GM19463 (cell line): Measurements from ENCODE around the gene NUCKS1.
A peak's percentile ranks its signal among the peaks of the same experiment; 100 is the strongest.

Experiments
- ATAC-seq: cut with Tn5 transposase; IDR thresholded peaks from one replicate; pipeline ENCODE4 v1.9.1; 2021; ENCODE audit warnings: mild to moderate bottlenecking, moderate library complexity; ENCODE audit not compliant: unreplicated experiment

NUCKS1 gene, protein sequence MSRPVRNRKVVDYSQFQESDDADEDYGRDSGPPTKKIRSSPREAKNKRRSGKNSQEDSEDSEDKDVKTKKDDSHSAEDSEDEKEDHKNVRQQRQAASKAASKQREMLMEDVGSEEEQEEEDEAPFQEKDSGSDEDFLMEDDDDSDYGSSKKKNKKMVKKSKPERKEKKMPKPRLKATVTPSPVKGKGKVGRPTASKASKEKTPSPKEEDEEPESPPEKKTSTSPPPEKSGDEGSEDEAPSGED

DNA sequence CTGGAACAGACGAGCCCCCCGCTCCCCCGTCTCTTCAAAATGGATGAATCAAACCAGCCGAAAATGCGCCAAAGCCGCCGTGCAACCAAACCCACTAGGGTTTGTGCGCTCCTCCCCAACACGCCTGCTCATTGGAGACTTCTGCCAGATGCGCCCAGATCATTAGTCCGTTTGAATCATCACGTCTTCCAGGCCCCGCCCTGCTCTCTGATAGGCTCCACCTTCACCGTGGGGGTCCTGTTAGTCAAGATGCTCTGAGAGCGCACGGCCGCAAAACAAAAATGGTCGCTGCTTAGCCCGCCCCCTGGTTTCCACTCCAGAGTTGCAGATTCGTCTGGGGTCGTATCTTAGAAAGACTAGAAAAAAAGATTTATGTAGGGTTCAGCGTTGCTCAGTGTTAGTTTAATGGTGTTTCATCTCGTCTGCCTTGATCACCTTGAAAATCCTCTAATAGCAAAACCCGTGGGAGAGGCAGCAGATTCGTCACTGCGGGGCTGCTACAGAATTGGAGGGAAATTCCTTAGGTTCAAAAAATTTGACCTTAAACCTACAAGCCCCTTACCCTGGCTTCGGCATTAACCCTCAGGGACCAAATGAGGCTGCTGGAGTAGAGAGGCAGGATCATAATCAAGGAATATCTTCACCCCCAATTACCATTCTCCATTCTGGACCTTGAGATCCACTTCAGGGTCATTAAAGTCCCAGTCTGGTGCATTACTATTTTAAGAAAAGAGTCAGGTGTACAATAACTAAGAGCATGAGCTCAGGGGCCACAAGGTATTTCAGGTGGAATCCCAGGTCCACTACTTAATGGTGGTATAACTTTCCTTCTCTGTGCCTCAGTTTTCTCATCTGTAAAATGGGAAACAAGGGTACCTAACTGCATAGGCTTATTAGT is at the start of gene NUCKS1:
Gene NUCKS1, minus strand, starts transcription at position 45 of the 898 bp plus-strand sequence. CDS start 209 bp downstream, outside the sequence.
- ATAC-seq: peak; percentile 75

DNA sequence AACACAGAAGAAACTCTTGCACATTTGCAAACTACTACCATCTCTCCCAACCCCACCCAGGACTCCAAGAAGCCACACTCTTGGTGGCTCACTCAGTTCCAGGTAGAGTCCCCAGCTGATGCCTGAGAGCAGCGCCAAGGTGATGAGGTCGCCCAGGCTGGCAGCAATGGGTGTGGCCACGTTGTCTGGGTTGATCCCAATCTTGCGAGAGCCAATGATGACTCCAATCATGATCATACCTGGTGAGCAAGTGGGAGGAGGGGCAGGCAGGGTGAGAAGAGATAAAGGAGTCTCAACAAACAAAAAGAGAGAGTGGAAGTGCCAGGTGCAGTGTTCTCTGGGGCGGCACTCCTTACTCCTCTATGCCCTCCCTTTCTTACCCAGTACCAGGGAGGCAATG is 48.6 kb upstream of the NUCKS1 start:
- no peak for ATAC-seq

- no peak for ATAC-seq
Observed at GRCh38 chr1:205797168-205797567, 47.2 kb upstream of the NUCKS1 start.

DNA sequence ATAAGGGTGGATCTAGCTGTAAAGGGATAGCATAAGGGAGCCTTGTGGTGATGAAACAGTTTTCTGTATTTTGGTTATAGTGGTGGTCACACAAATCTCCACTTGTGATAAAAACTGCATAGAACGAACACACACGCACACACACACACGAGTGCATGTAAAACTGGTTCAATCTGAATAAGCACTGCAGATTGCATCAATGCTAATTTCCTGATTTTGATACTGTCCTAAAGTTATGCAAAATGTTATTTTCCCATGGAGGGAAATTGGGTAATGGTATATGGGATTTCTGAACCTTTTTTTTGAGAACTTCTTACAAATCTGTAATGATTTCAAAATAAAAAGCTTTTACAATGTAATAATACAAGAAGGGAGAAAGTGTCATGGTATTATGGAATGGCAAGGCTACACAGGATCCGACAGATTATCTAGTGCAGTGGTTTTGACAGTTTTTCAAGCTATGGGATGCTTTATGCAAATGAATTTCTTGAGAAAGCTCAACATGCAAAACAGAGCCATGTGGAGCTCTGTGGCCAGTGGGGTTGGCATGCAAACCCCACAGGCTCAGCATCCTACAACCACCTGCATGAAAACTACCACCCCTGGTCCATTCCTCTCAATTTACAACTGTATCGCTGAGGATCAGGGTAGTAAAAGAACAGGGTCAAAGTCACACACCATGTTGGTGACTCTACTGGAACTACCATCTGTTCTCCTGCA is 44.2 kb upstream of the NUCKS1 start:
- peak; percentile 55 for ATAC-seq

DNA sequence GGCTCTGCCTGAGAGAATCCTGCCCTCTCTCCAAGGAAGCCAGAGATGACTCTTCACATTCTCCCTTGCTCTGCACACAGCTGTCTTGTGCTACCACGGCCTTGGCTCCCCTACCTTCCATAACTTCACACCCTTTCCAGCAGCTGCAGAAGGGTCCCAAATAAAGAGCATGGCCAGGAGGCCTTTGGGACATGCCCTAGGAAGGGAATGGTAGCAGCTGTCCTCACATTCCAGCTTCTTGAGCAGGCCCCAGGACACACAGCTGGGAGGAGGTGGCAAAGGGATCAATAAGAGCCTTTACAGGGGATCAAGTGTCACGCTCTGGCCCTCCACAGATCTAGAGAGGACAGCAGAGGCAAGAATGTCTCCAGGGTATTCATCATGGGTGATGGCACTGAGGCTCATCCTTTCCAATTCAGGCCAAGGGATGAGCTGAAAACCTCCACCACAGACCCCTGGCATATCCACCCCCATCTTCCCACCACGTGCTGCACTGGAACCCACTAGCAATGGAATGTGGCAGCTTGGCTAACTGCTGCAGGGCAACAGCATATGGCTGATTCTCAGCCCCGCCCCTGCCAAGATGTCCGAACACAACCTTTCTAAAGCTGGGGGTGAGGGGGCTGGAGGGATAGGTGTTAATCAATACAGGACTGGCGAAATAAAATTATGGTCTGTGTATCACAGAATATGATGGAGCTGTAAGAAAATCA is 43.1 kb upstream of the NUCKS1 start:
- ATAC-seq: no peak

- ATAC-seq: no peak
Observed at GRCh38 chr1:205792481-205792881, 42.5 kb upstream of the NUCKS1 start.

DNA sequence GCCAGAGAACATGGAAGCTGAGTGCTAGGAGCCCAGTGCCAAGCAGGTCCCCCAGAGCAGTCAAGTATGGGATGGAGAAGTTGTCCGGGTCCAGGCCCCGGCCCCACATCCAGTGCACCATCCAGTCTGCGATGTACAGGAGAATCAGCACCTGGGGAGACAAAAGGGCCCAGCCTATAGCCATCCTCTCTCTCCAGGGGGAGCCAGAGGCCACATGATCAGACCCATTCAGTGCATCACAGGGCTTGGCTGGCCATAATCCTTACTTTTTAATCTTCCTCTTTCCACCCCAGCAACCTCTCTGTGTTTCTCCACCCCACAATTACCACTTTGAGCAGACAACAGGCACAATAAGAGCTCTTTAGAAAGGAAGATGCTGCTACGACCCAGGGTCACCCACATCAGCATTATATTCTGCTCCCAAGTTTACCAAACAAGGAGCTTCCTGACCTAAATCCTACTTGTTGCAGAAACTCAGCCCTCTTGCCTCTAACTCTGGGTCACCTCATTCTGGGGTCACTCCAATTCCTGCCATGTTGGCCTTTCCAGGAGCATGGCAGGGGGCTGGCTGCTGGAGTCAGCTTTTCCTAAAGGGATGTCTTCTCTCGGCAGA is 41.7 kb upstream of the NUCKS1 start:
- peak; percentile 59 for ATAC-seq

DNA sequence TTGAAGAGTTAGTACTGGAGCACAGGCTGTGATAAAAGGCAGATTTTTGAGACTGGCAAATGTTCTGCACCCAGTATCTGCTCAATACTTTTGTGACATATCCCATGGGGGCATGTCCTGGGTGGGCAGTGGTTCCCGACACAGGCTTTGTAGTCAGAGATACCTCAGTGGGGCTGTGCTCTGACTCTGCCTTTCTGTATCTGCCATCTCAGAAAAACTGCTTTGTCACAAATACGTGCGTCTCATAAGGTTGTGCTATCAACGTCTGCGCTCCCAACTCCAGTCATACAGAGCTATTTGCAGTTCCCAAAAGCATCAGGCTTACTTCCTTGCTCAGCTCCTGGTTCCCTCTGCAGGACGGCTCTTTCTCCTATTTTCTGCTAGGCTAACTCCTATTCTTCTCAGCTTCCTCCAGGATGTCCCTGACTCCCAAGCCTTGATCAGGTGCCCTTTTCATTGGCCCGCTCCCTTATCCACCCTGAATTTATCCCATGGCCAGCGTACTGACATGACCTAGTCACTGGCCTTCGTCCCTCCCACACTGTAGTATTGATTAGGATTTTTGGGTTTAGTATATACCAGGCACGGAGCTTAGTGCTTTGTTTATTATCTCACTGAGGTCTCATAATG is 37.4 kb upstream of the NUCKS1 start:
- no peak for ATAC-seq

- ATAC-seq: no peak
Observed at GRCh38 chr1:205786601-205787000, 36.6 kb upstream of the NUCKS1 start.

DNA sequence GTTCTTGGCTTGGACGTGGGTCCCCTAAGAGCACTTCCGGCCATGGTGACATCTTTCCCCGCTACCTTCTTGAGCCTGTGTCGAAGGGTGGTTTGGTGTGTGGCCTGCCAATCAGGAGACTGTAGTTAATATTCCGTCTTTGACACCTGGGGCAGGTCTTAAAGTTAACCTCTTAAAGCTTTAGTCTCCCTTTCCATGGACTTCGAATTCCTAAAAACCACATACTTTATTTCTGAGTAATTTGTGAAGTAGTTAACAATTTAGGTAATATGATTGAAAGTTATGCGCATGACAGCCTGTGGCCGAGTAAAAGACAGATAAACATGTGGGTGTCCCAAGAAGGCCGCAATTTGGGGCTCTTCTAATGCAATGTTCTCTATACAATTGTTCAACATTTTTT is 35.5 kb upstream of the NUCKS1 start:
- ATAC-seq: no peak

GRCh38 chr1:205783904-205784303 is 33.9 kb upstream of the NUCKS1 start:
- ATAC-seq: no peak

DNA sequence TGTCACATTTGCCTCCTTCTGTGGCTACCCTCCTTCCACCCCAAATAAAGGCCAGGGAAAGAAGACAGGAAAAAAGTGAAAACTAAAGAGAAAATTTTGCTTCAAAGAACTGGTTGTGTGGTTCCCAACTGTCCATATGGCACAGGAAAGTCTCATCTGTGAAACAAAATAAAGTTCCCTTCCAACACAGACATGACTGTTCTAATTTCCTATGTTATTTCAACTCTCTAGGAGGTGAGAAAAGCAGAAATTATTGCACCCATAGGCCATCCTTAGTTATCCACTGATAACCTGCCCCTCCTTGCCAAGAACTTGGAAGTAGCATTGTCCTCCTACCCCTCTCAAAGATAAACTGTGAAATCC is 33.4 kb upstream of the NUCKS1 start:
- no peak for ATAC-seq

- ATAC-seq: no peak
Observed at GRCh38 chr1:205782627-205783432, 32.8 kb upstream of the NUCKS1 start.

GRCh38 chr1:205780335-205780734 is 30.4 kb upstream of the NUCKS1 start:
- no peak for ATAC-seq

DNA sequence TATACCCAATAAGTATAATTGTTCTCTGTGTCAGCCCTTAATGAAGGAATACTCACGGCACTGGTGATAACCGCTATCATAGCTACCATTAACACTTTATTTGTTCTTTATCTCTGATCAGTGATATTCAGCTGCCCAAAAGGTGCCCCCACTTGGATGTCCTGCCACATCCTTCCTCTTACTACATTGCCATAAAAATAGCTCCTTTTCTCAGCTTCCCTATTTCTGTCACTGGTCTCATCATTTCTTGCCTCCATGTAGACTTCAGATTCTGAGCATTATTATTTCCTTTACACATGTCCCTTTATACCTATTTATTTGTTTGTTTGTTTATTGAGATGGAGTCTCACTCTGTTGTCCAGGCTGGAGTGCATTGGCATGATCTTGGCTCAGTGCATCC is 28.0 kb upstream of the NUCKS1 start:
- ATAC-seq: no peak

- ATAC-seq: no peak
Observed at GRCh38 chr1:205775717-205776056, 25.7 kb upstream of the NUCKS1 start.

- ATAC-seq: peak; percentile 71
Observed at GRCh38 chr1:205775015-205775716, 25.2 kb upstream of the NUCKS1 start, which contains the start of gene RAB29. Gene RAB29, minus strand, starts transcription at chr1:205775482. Its CDS starts 526 bp downstream, at chr1:205774956.

- ATAC-seq: no peak
Observed at GRCh38 chr1:205774198-205775014, 24.4 kb upstream of the NUCKS1 start.
